ENCODE data around the gene BMP6. TPM values are rescaled to one million over a fixed set of nuclear protein-coding genes. Genes with fewer than 3 reads are reported as not detected.

BMP6 gene
- total RNA-seq = 72.5 and 143 TPM in 2 replicates

DNA sequence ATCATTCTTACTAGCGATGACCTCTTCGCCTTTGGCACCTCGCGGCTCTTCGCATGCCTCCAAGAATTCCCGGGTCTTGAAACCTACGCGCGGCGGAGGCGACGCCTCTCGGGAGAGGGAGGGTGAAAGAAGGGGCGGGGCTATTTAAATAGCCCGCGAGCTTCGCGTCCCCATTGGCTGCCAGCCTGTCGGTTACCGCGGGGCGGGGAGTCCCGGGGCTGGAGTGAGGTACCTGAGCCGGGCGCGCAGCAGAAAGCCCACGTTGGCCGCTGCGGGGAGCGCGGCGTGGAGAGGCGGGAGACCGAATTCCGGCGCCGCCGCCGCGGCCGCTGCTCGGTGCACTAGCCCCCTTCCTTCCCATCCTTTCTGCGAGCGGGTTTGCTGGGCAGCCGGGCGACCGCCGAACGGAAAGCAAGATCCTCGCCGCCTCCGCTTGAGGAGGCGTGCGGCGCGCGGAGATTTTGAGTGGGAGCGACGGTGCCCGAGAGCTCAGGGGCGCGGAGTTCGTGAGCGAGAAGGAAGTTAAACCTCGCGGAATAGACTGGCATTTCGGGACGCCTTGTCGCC lies at the start of gene BMP6:
TSS of gene BMP6 (plus strand) at position 251 of the 567 bp plus-strand sequence. CDS start 857 bp downstream, outside the sequence.

GRCh38 chr6:7910654-7911344 lies 184.9 kb downstream of the BMP6 start, which contains the start of gene TXNDC5:
TSS of gene TXNDC5 (minus strand) at chr6:7910788. CDS start at chr6:7910776, 12 bp downstream.

Other genes starting within 250 kb of the BMP6 start
- 72.6 and 87.0 TPM in 2 replicates for gene DSP, start 184.4 kb upstream of the BMP6 start, total RNA-seq
- 11.3 and 15.0 TPM in 2 replicates for gene SNRNP48, start 135.9 kb upstream of the BMP6 start, total RNA-seq
- gene TXNDC5, start 184.7 kb downstream of the BMP6 start, total RNA-seq = 1,100 and 1,703 TPM in 2 replicates